K562 (cell line): ENCODE measurements around the gene TDG. TPM values are rescaled to one million over a fixed set of nuclear protein-coding genes. Genes with fewer than 3 reads are reported as not detected.

Experiments
- ASH1L ChIP-seq: fragments of 450-650 bp; IDR thresholded peaks from 2 replicates; pipeline ENCODE4 v1.6.1; 2018; ENCODE audit warnings: borderline replicate concordance, mild to moderate bottlenecking, low read depth; ENCODE audit not compliant: partially characterized antibody
- ATF3 ChIP-seq, 2 experiments: fragments of 450-650 bp in 1 of 2; sonication (generic) in 1 of 2; formaldehyde crosslinking in 1 of 2; IDR thresholded peaks in 1 of 2; conservative IDR thresholded peaks in 1 of 2; 2 replicates each; pipeline versions ENCODE4 v1.6.1 to v1.8.1; 2016 to 2023; ENCODE audit warnings: mild to moderate bottlenecking in 2 of 2, moderate library complexity in 2 of 2, inconsistent platforms in 1 of 2, missing genetic modification reagents in 1 of 2
- CHD2 ChIP-seq: IDR thresholded peaks from 2 replicates; pipeline ENCODE4 v1.6.1; 2011; ENCODE audit warnings: low read depth, low read length
- CREM ChIP-seq: IDR thresholded peaks from 2 replicates; pipeline ENCODE4 v1.6.1; 2014; ENCODE audit warnings: antibody characterized with exemption, low read depth
- EP300 ChIP-seq: IDR thresholded peaks from 2 replicates; pipeline ENCODE4 v1.6.1; 2012; ENCODE audit warnings: low read length, improper control_type of control experiment
- HDAC3 ChIP-seq: fragments of 450-650 bp; IDR thresholded peaks from 2 replicates; pipeline ENCODE4 v1.6.1; 2018; ENCODE audit warnings: borderline replicate concordance, mild to moderate bottlenecking, moderate library complexity; ENCODE audit not compliant: partially characterized antibody
- JUND ChIP-seq, 2 experiments: IDR thresholded peaks; 2 replicates in 1 of 2; 3 replicates in 1 of 2; pipeline ENCODE4 v1.6.1; 2011; ENCODE audit warnings: borderline replicate concordance in 2 of 2, low read depth in 2 of 2, low read length in 2 of 2, improper control_type of control experiment in 1 of 2, missing biosample characterization in 1 of 2, missing genetic modification characterization in 1 of 2, missing genetic modification reagents in 1 of 2
- LEF1 ChIP-seq: fragments of 450-650 bp; IDR thresholded peaks from 2 replicates; pipeline ENCODE4 v1.6.1; 2016; ENCODE audit warnings: mild to moderate bottlenecking
- MTA2 ChIP-seq: fragments of 450-650 bp; IDR thresholded peaks from 2 replicates; pipeline ENCODE4 v1.6.1; 2016; ENCODE audit warnings: low read depth
- NR0B1 ChIP-seq: fragments of 450-650 bp; IDR thresholded peaks from one replicate; pipeline ENCODE4 v1.6.1; 2018; ENCODE audit warnings: mild to moderate bottlenecking, moderate library complexity; ENCODE audit not compliant: partially characterized antibody
- SMAD1 ChIP-seq: fragments of 150-350 bp; IDR thresholded peaks from 2 replicates; pipeline ENCODE4 v1.6.1; 2014; ENCODE audit warnings: low read length, low read depth; ENCODE audit not compliant: partially characterized antibody
- SMARCC2 ChIP-seq: fragments of 450-650 bp; IDR thresholded peaks from 2 replicates; pipeline ENCODE4 v1.6.1; 2017; ENCODE audit warnings: antibody characterized with exemption, moderate library complexity, mild to moderate bottlenecking, low read depth
- TEAD4 ChIP-seq, 2 experiments: sonication (generic) in 1 of 2; formaldehyde crosslinking in 1 of 2; IDR thresholded peaks; 2 replicates each; pipeline versions ENCODE4 v1.6.1 to v1.8.0; 2012 to 2022; ENCODE audit warnings: borderline replicate concordance in 1 of 2, inconsistent platforms in 1 of 2, low read length in 1 of 2, mild to moderate bottlenecking in 1 of 2, missing genetic modification reagents in 1 of 2
- ZEB2 ChIP-seq: fragments of 450-650 bp; IDR thresholded peaks from 2 replicates; pipeline ENCODE4 v1.6.1; 2016
- ZNF384 ChIP-seq: IDR thresholded peaks from 2 replicates; pipeline ENCODE4 v1.6.1; 2012; ENCODE audit warnings: low read depth, low read length, improper control_type of control experiment
- ZNF766 ChIP-seq: fragments of 200-800 bp; sonication (Bioruptor generic); conservative IDR thresholded peaks from 2 replicates; pipeline ENCODE4 v1.6.1; 2016; ENCODE audit warnings: missing genetic modification characterization, missing compliant biosample characterization
- ZNF77 ChIP-seq: fragments of 250-450 bp; sonication (Bioruptor Pico); IDR thresholded peaks from 2 replicates; pipeline ENCODE4 v1.5.0; 2020
- polyA plus RNA-seq, 8 experiments: library from polyadenylated mRNA; depleted of rRNA in 4 of 8; stranded (reverse) in 5 of 8; unstranded in 3 of 8; fragments of >200 nt; fragmentation: Nextera tagmentation in 2 of 8; fragmentation: Illumina TruSeq in 1 of 8; extraction: Ambion mirVana in 2 of 8; extraction: Trizol in 1 of 8; gene quantifications; 2 replicates each; pipeline versions ENCODE4 v1.2.1 to v1.2.3, GENCODE V29; 2011 to 2014; ENCODE audit warnings: inconsistent platforms in 1 of 8, missing spikeins in 1 of 8
- total RNA-seq, 7 experiments: library from RNA; depleted of rRNA in 6 of 7; stranded (reverse); fragments of >200 nt in 6 of 7; fragmentation: Illumina TruSeq in 2 of 7; extraction: Trizol in 2 of 7; gene quantifications; 2 replicates each; pipeline versions ENCODE4 v1.2.1 to v1.2.3, GENCODE V29; 2011 to 2021; ENCODE audit warnings: low replicate concordance in 1 of 7
- TF ChIP-seq, protein P1 (sequence below): fragments of 250-450 bp; sonication (Bioruptor Pico); IDR thresholded peaks from 2 replicates; pipeline ENCODE4 v1.4.0; 2020; ENCODE audit warnings: mild to moderate bottlenecking, moderate library complexity
- TF ChIP-seq, protein P2 (sequence below), 3 experiments: fragments of 200-800 bp in 1 of 3; fragments of 250-450 bp in 1 of 3; fragments of 450-650 bp in 1 of 3; sonication (Bioruptor Pico) in 1 of 3; sonication (Bioruptor generic) in 1 of 3; formaldehyde crosslinking in 1 of 3; IDR thresholded peaks; 2 replicates each; pipeline versions ENCODE4 v1.6.1 to v1.8.0; 2016 to 2022; ENCODE audit warnings: mild to moderate bottlenecking in 2 of 3, missing genetic modification characterization in 2 of 3, missing compliant biosample characterization in 1 of 3, moderate library complexity in 1 of 3

The TDG gene
- total and polyA plus RNA-seq, 9 of the 15 experiments (the other 6 are each of a cell fraction or from before 2014, with no cell fraction given) = 37.6 to 77.2 (median 64.0) TPM

GRCh38 chr12:103960616-103961227 is 5.0 kb upstream of the TDG start (continued):
- TF ChIP-seq SMAD1 = no peak
- TF ChIP-seq SMARCC2 = 0 out of 2 replicates have a peak, but pooled peaks have one; percentile 30
- no peak for TF ChIP-seq CHD2
- TF ChIP-seq ASH1L = no peak
- TF ChIP-seq ZNF766 (CRISPR knock-in tag) = no peak
- TF ChIP-seq ZEB2 = peak; percentile 30; the same call in 1 of the 2 replicates
- no peak for TF ChIP-seq NR0B1
- TF ChIP-seq, protein P1, sequence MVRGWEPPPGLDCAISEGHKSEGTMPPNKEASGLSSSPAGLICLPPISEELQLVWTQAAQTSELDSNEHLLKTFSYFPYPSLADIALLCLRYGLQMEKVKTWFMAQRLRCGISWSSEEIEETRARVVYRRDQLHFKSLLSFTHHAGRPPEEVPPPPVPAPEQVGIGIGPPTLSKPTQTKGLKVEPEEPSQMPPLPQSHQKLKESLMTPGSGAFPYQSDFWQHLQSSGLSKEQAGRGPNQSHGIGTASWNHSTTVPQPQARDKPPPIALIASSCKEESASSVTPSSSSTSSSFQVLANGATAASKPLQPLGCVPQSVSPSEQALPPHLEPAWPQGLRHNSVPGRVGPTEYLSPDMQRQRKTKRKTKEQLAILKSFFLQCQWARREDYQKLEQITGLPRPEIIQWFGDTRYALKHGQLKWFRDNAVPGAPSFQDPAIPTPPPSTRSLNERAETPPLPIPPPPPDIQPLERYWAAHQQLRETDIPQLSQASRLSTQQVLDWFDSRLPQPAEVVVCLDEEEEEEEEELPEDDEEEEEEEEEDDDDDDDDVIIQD = no peak
- peak; percentile 53 for TF ChIP-seq EP300
- peak; percentile 88 for TF ChIP-seq ATF3 (IDR thresholded peaks at IDR 0.05)
- no peak for TF ChIP-seq ATF3 (CRISPR knock-in tag; conservative IDR thresholded peaks at IDR 0.05)
- peak; percentile 35; the same call in 1 of the 2 replicates for TF ChIP-seq LEF1
- TF ChIP-seq ZNF384 = peak; percentile 70
- peak; percentile 77 for TF ChIP-seq TEAD4 (IDR thresholded peaks at IDR 0.05; ENCODE audit: low read length)
- TF ChIP-seq TEAD4 (CRISPR knock-in tag; IDR thresholded peaks at IDR 0.05; ENCODE audit: borderline replicate concordance) = no peak
- TF ChIP-seq, protein P2, sequence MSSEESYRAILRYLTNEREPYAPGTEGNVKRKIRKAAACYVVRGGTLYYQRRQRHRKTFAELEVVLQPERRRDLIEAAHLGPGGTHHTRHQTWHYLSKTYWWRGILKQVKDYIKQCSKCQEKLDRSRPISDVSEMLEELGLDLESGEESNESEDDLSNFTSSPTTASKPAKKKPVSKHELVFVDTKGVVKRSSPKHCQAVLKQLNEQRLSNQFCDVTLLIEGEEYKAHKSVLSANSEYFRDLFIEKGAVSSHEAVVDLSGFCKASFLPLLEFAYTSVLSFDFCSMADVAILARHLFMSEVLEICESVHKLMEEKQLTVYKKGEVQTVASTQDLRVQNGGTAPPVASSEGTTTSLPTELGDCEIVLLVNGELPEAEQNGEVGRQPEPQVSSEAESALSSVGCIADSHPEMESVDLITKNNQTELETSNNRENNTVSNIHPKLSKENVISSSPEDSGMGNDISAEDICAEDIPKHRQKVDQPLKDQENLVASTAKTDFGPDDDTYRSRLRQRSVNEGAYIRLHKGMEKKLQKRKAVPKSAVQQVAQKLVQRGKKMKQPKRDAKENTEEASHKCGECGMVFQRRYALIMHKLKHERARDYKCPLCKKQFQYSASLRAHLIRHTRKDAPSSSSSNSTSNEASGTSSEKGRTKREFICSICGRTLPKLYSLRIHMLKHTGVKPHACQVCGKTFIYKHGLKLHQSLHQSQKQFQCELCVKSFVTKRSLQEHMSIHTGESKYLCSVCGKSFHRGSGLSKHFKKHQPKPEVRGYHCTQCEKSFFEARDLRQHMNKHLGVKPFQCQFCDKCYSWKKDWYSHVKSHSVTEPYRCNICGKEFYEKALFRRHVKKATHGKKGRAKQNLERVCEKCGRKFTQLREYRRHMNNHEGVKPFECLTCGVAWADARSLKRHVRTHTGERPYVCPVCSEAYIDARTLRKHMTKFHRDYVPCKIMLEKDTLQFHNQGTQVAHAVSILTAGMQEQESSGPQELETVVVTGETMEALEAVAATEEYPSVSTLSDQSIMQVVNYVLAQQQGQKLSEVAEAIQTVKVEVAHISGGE (CRISPR knock-in tag; IDR thresholded peaks at IDR 0.05) = 0 out of 6 replicates have a peak, but pooled peaks of 1 of the 3 experiments have one; percentile 28
- no peak for TF ChIP-seq ZNF77 (CRISPR knock-in tag)
- peak; percentile 80 for TF ChIP-seq CREM
- TF ChIP-seq MTA2 = 0 out of 2 replicates have a peak, but pooled peaks have one; percentile 35
- TF ChIP-seq HDAC3 = peak; percentile 28
- TF ChIP-seq JUND (IDR thresholded peaks at IDR 0.05; ENCODE audit: borderline replicate concordance, low read depth, low read length) = peak; percentile 53; the same call in 1 of the 2 replicates
- TF ChIP-seq JUND (tag; IDR thresholded peaks at IDR 0.05; ENCODE audit: borderline replicate concordance, low read depth, low read length) = peak; percentile 71
